GM12878 (cell line): ENCODE data around the gene EPB41L1. TPM values are rescaled to one million over a fixed set of nuclear protein-coding genes. Genes with fewer than 3 reads are reported as not detected.

Source experiments
- ATAC-seq: fragments of 200-7000 bp; cut with Tn5 transposase; 3 replicates; pipeline ENCODE4 v1.9.1; 2020; ENCODE audit warnings: mild to moderate bottlenecking, moderate library complexity
- BruUV-seq: library from RNA; stranded (reverse); fragments of 400-500 nt; replicated peaks from 2 replicates; lab custom pipeline; 2021; lab: Mats Ljungman, UMichigan
- CTCF ChIA-PET: fragments of 300-600 bp; sonication (Branson Sonifier 250); formaldehyde crosslinking; extraction: SDS; loops from one replicate; lab custom pipeline; 2021; ENCODE audit warnings: inconsistent platforms; lab: Yijun Ruan, JAX
- POLR2A ChIA-PET: fragments of 350-600 bp; formaldehyde crosslinking; extraction: SDS; loops from one replicate; lab custom pipeline; 2021; ENCODE audit warnings: inconsistent platforms; lab: Charles Lee
- RAD21 ChIA-PET: fragments of 300-600 bp; sonication (Branson Sonifier 250); formaldehyde crosslinking; loops from one replicate; lab custom pipeline; 2023; ENCODE audit warnings: antibody characterized with exemption; ENCODE audit not compliant: unreplicated experiment; lab: Charles Lee
- SMC1A ChIA-PET: fragments of 300-600 bp; sonication (Branson Sonifier 250); formaldehyde crosslinking; loops from one replicate; lab custom pipeline; 2023; ENCODE audit not compliant: unreplicated experiment, uncharacterized antibody; lab: Charles Lee
- DNase-seq: peaks from one replicate; pipeline ENCODE4 v3.0.0-alpha.2; 2011; ENCODE audit warnings: low read depth, low spot score
- FAIRE-seq: peaks from 3 replicates; lab custom pipeline; 2011; peaks lifted over from hg19 to GRCh38; lab: Jason Lieb, UNC
- H2AFZ ChIP-seq: 2 replicates; pipeline ENCODE4 v1.6.0; 2011; ENCODE audit warnings: low read depth, low read length, control low read depth; ENCODE audit not compliant: control insufficient read depth
- H3K27ac ChIP-seq: 2 replicates; pipeline ENCODE4 v1.5.1; 2011; ENCODE audit warnings: control low read depth; ENCODE audit not compliant: control insufficient read depth, insufficient read depth
- H3K27me3 ChIP-seq, 2 experiments: replicated peaks in 1 of 2; 2 replicates each; pipeline versions ENCODE4 v1.6.0 to v1.6.1; 2011; ENCODE audit warnings: low read length in 1 of 2; ENCODE audit not compliant: control insufficient read depth in 2 of 2, insufficient read depth in 2 of 2
- H3K36me3 ChIP-seq, 2 experiments: 2 replicates each; pipeline ENCODE4 v1.5.1; 2011; ENCODE audit warnings: low read length in 1 of 2; ENCODE audit not compliant: control insufficient read depth in 2 of 2, insufficient read depth in 2 of 2
- H3K4me1 ChIP-seq: 2 replicates; pipeline ENCODE4 v1.6.1; 2011; ENCODE audit warnings: mild to moderate bottlenecking, low read length, moderate library complexity, mixed read lengths; ENCODE audit not compliant: control insufficient read depth, insufficient read depth
- H3K4me2 ChIP-seq: 2 replicates; pipeline ENCODE4 v1.6.0; 2011; ENCODE audit warnings: control low read depth; ENCODE audit not compliant: control insufficient read depth, insufficient read depth
- H3K4me3 ChIP-seq: fragments of 200-600 bp; sonication (generic); 2 replicates; pipeline ENCODE4 v1.5.1; 2016
- H3K79me2 ChIP-seq: 2 replicates; pipeline ENCODE4 v1.6.0; 2011; ENCODE audit warnings: low read length; ENCODE audit not compliant: control insufficient read depth, insufficient read depth
- H3K9ac ChIP-seq: 2 replicates; pipeline ENCODE4 v1.8.0; 2011; ENCODE audit warnings: low read length, control low read depth, mixed read lengths; ENCODE audit not compliant: control insufficient read depth, insufficient read depth
- H3K9me3 ChIP-seq: replicated peaks from 3 replicates; pipeline ENCODE4 v1.5.1; 2011; ENCODE audit warnings: mild to moderate bottlenecking, low read length; ENCODE audit not compliant: control insufficient read depth, insufficient read depth
- H4K20me1 ChIP-seq: 2 replicates; pipeline ENCODE4 v1.6.0; 2011; ENCODE audit not compliant: control insufficient read depth, insufficient read depth
- BRCA1 ChIP-seq: IDR thresholded peaks from 2 replicates; pipeline ENCODE4 v1.6.1; 2011; ENCODE audit warnings: low read depth, low read length, improper control_type of control experiment
- CREM ChIP-seq: IDR thresholded peaks from 2 replicates; pipeline ENCODE4 v1.6.1; 2014; ENCODE audit warnings: antibody characterized with exemption, low read depth
- EP300 ChIP-seq, 2 experiments: fragments of 150-350 bp in 1 of 2; IDR thresholded peaks; 2 replicates each; pipeline ENCODE4 v1.6.1; 2011 to 2012; ENCODE audit warnings: low read depth in 2 of 2, low read length in 2 of 2, borderline replicate concordance in 1 of 2, improper control_type of control experiment in 1 of 2, inconsistent platforms in 1 of 2; ENCODE audit not compliant: control insufficient read depth in 1 of 2
- EZH2 ChIP-seq: IDR thresholded peaks from 2 replicates; pipeline ENCODE4 v1.6.1; 2012; ENCODE audit warnings: low read depth, mild to moderate bottlenecking, control low read depth, inconsistent platforms, low read length, borderline replicate concordance; ENCODE audit not compliant: control insufficient read depth
- FOXM1 ChIP-seq: IDR thresholded peaks from 2 replicates; pipeline ENCODE4 v1.6.1; 2012; ENCODE audit warnings: low read depth, mild to moderate bottlenecking, inconsistent platforms, low read length, moderate library complexity
- GABPA ChIP-seq: IDR thresholded peaks from 2 replicates; pipeline ENCODE4 v1.6.1; 2014; ENCODE audit warnings: antibody characterized with exemption, low read depth, mild to moderate bottlenecking, inconsistent platforms
- LARP7 ChIP-seq: fragments of 450-650 bp; IDR thresholded peaks from 2 replicates; pipeline ENCODE4 v1.6.1; 2017; ENCODE audit warnings: mild to moderate bottlenecking
- MTA3 ChIP-seq: IDR thresholded peaks from 2 replicates; pipeline ENCODE4 v1.6.1; 2012; ENCODE audit warnings: low read length, inconsistent platforms, borderline replicate concordance
- MXI1 ChIP-seq: fragments of 150-350 bp; IDR thresholded peaks from 2 replicates; pipeline ENCODE4 v1.6.1; 2011; ENCODE audit warnings: low read depth, mild to moderate bottlenecking, inconsistent platforms, low read length, improper control_type of control experiment
- NFXL1 ChIP-seq: fragments of 450-650 bp; IDR thresholded peaks from 2 replicates; pipeline ENCODE4 v1.6.1; 2017; ENCODE audit warnings: antibody characterized with exemption, mild to moderate bottlenecking, borderline replicate concordance
- NFYA ChIP-seq: IDR thresholded peaks from 2 replicates; pipeline ENCODE4 v1.6.1; 2011; ENCODE audit warnings: low read depth, mild to moderate bottlenecking, low read length, improper control_type of control experiment, borderline replicate concordance
- NR2F1 ChIP-seq: fragments of 450-650 bp; conservative IDR thresholded peaks from 2 replicates; pipeline ENCODE4 v1.6.1; 2017; ENCODE audit warnings: mild to moderate bottlenecking
- RCOR1 ChIP-seq: conservative IDR thresholded peaks from 2 replicates; pipeline ENCODE4 v1.6.1; 2012; ENCODE audit warnings: low read depth, low read length, improper control_type of control experiment
- RUNX3 ChIP-seq: IDR thresholded peaks from 2 replicates; pipeline ENCODE4 v1.6.1; 2012; ENCODE audit warnings: low read length, inconsistent platforms
- SIX5 ChIP-seq: IDR thresholded peaks from 2 replicates; pipeline ENCODE4 v1.6.1; 2011; ENCODE audit warnings: mild to moderate bottlenecking, low read depth, low read length, moderate library complexity; ENCODE audit not compliant: severe bottlenecking
- SUZ12 ChIP-seq: fragments of 200-600 bp; sonication (generic); IDR thresholded peaks from one replicate; pipeline ENCODE4 v1.6.1; 2018; ENCODE audit warnings: antibody characterized with exemption, mild to moderate bottlenecking; ENCODE audit not compliant: unreplicated experiment
- WGBS: methylation state at CpG from one replicate; pipeline ENCODE4 v1.1.6; 2016; ENCODE audit warnings: low lambda C conversion rate; ENCODE audit not compliant: insufficient replicate concordance, insufficient coverage; ENCODE audit errors: missing lambda C conversion rate; 5-methylcytosine and 5-hydroxymethylcytosine counted together
- in situ Hi-C: fragments of 300-500 bp; cut with MboI; formaldehyde crosslinking; loops from 9 replicates; pipeline ENCODE4 v1.14.3; 2018; ENCODE audit warnings: mixed read lengths
- intact Hi-C: fragments of 100-400 bp; cut with micrococcal nuclease; formaldehyde crosslinking; loops from one replicate; pipeline ENCODE4 v1.14.2; 2022; ENCODE audit not compliant: unreplicated experiment
- polyA plus RNA-seq, 11 experiments: library from polyadenylated mRNA; depleted of rRNA in 4 of 11; unstranded in 6 of 11; stranded (reverse) in 5 of 11; fragments of >200 nt; fragmentation: Nextera tagmentation in 4 of 11; fragmentation: Illumina TruSeq in 1 of 11; extraction: Ambion mirVana in 4 of 11; extraction: Trizol in 1 of 11; gene quantifications; 1 replicate in 1 of 11; 2 replicates in 10 of 11; pipeline versions ENCODE4 v1.2.1 to v1.2.3, GENCODE V29; 2011 to 2016; ENCODE audit warnings: inconsistent platforms in 2 of 11, missing spikeins in 2 of 11, low read depth in 1 of 11
- total RNA-seq, 4 experiments: library from RNA; depleted of rRNA in 3 of 4; stranded (reverse); fragments of >200 nt in 3 of 4; fragmentation: Illumina TruSeq in 1 of 4; extraction: Trizol in 1 of 4; gene quantifications; 2 replicates each; pipeline versions ENCODE4 v1.2.1 to v1.2.3, GENCODE V29; 2013 to 2021
- TF ChIP-seq, protein P1 (sequence below): IDR thresholded peaks from 2 replicates; pipeline ENCODE4 v1.6.1; 2012; ENCODE audit warnings: mild to moderate bottlenecking, low read depth, low read length
- TF ChIP-seq, protein P2 (sequence below): fragments of 450-650 bp; formaldehyde crosslinking; IDR thresholded peaks from 2 replicates; pipeline ENCODE4 v1.4.0; 2020; ENCODE audit warnings: mild to moderate bottlenecking, moderate library complexity

The EPB41L1 gene
- total and polyA plus RNA-seq, 10 of the 15 experiments (the other 5 are each of a cell fraction or from before 2014, with no cell fraction given) = 0.08 to 3.2 (median 0.31) TPM

DNA sequence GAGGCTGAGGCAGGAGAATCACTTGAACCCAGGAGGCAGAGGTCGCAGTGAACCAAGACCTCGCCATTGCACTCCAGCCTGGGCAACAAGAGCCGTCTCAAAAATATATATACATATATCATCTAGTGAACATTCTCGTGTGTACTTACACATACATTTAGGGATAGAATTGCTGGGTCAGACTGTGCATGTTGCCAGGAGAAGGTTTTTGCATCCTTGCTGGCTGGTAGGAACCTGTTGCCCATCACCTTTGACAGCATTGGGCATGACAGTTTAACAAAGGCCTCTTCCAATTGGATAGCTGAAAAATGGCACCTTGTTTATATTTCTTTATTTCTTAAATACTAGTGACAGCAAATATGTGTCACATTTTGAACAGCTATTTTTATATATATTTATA lies 87.1 kb downstream of the EPB41L1 start:
- ChIA-PET SMC1A (no interaction called here), CTCF (interaction anchor here (0.7 to 1.3 kb wide), 2 partner anchors 32 to 85 kb away, joined by 3 read pairs; no protein-coding TSS in a partner anchor)
- TF ChIP-seq MTA3 (no peak), NR2F1 (no peak), RUNX3 (no peak), EZH2 (no peak), NFXL1 (no peak), RCOR1 (no peak), SUZ12 (no peak), FOXM1 (no peak), EP300 (IDR thresholded peaks at IDR 0.05; ENCODE audit: borderline replicate concordance in 1 of 2, control insufficient read depth in 1 of 2, low read depth in 2 of 2, low read length in 2 of 2) (no peak), GABPA (no peak), LARP7 (no peak), BRCA1 (no peak), SIX5 (no peak), MXI1 (no peak), CREM (no peak), NFYA (no peak)
- TF ChIP-seq, protein P1, sequence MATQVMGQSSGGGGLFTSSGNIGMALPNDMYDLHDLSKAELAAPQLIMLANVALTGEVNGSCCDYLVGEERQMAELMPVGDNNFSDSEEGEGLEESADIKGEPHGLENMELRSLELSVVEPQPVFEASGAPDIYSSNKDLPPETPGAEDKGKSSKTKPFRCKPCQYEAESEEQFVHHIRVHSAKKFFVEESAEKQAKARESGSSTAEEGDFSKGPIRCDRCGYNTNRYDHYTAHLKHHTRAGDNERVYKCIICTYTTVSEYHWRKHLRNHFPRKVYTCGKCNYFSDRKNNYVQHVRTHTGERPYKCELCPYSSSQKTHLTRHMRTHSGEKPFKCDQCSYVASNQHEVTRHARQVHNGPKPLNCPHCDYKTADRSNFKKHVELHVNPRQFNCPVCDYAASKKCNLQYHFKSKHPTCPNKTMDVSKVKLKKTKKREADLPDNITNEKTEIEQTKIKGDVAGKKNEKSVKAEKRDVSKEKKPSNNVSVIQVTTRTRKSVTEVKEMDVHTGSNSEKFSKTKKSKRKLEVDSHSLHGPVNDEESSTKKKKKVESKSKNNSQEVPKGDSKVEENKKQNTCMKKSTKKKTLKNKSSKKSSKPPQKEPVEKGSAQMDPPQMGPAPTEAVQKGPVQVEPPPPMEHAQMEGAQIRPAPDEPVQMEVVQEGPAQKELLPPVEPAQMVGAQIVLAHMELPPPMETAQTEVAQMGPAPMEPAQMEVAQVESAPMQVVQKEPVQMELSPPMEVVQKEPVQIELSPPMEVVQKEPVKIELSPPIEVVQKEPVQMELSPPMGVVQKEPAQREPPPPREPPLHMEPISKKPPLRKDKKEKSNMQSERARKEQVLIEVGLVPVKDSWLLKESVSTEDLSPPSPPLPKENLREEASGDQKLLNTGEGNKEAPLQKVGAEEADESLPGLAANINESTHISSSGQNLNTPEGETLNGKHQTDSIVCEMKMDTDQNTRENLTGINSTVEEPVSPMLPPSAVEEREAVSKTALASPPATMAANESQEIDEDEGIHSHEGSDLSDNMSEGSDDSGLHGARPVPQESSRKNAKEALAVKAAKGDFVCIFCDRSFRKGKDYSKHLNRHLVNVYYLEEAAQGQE = no peak
- TF ChIP-seq, protein P2, sequence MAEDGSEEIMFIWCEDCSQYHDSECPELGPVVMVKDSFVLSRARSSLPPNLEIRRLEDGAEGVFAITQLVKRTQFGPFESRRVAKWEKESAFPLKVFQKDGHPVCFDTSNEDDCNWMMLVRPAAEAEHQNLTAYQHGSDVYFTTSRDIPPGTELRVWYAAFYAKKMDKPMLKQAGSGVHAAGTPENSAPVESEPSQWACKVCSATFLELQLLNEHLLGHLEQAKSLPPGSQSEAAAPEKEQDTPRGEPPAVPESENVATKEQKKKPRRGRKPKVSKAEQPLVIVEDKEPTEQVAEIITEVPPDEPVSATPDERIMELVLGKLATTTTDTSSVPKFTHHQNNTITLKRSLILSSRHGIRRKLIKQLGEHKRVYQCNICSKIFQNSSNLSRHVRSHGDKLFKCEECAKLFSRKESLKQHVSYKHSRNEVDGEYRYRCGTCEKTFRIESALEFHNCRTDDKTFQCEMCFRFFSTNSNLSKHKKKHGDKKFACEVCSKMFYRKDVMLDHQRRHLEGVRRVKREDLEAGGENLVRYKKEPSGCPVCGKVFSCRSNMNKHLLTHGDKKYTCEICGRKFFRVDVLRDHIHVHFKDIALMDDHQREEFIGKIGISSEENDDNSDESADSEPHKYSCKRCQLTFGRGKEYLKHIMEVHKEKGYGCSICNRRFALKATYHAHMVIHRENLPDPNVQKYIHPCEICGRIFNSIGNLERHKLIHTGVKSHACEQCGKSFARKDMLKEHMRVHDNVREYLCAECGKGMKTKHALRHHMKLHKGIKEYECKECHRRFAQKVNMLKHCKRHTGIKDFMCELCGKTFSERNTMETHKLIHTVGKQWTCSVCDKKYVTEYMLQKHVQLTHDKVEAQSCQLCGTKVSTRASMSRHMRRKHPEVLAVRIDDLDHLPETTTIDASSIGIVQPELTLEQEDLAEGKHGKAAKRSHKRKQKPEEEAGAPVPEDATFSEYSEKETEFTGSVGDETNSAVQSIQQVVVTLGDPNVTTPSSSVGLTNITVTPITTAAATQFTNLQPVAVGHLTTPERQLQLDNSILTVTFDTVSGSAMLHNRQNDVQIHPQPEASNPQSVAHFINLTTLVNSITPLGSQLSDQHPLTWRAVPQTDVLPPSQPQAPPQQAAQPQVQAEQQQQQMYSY (CRISPR knock-in tag) = no peak

More for the DNA sequence above, 87.1 kb downstream of the EPB41L1 start:
- WGBS = 97% methylated on average over 4 of the region's 4 CpGs
- no peak for ATAC-seq
- FAIRE-seq = no peak
- Histone ChIP-seq H4K20me1 (peaks cover 3% of the 10 kb centered on the region; the same call in 1 of the 2 replicates), H3K9me3 (no peaks in the 10 kb centered on the region), H3K27me3 (no peaks in the 10 kb centered on the region), H3K4me1 (no peaks in the 10 kb centered on the region), H3K27ac (no peak overlapping the region), H3K9ac (no peak overlapping the region), H3K36me3 (peaks cover 13 to 30% of the 10 kb centered on the region in 2 experiments), H3K4me2 (no peak overlapping the region), H2AFZ (no peak overlapping the region), H3K79me2 (peaks cover 27% of the 10 kb centered on the region), H3K4me3 (no peak overlapping the region)
- BruUV-seq = no TSS peak
- ChIA-PET RAD21 (no interaction called here), POLR2A (interaction anchor here (0.6 kb wide), 1 partner anchor 584 kb away, joined by 6 read pairs; no protein-coding TSS in a partner anchor)
- in situ Hi-C loops = no loop called here
- no peak for DNase-seq
- intact Hi-C loops = no loop called here
